GM10266 (cell line): Measurements from ENCODE around the gene CNOT6L.
"Not testable (repeated sequence)": the region's sequence is repeated elsewhere in the genome, so short reads cannot be mapped to it uniquely, and the experiment has no call there.

Source experiments
- DNase-seq: peaks from one replicate; pipeline ENCODE4 v3.0.0; 2012; ENCODE audit errors: extremely low spot score
- CTCF ChIP-seq: IDR thresholded peaks from 2 replicates; pipeline ENCODE4 v1.5.1; 2012; ENCODE audit warnings: mild to moderate bottlenecking, low read depth; ENCODE audit not compliant: control insufficient read depth, insufficient read depth; ENCODE audit errors: missing control alignments

The CNOT6L gene

GRCh38 chr4:77782102-77782835 is 36.9 kb downstream of the CNOT6L start:
- no peak for DNase-seq
- no peak for TF ChIP-seq CTCF

DNA sequence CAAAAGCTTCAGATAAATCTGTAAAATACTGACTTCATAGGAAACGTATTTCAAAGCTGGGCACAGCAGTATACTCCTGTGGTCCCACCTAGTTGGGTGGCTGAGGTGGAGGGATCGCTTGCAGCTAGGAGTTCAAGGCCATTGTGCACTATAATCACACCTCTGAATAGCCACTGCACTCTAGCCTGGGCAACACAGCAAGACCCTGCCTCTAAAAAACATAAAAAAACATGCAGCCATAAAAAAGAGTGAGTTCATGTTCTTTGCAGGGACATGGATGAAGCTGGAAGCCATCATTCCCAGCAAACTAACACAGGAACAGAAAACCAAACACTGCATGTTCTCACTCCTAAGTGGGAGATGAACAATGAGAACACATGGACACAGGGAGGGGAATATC is 38.4 kb downstream of the CNOT6L start:
- not testable (repeated sequence) for DNase-seq

GRCh38 chr4:77777135-77777807 is 41.9 kb downstream of the CNOT6L start:
- TF ChIP-seq CTCF, result no peak
- DNase-seq, result no peak

DNA sequence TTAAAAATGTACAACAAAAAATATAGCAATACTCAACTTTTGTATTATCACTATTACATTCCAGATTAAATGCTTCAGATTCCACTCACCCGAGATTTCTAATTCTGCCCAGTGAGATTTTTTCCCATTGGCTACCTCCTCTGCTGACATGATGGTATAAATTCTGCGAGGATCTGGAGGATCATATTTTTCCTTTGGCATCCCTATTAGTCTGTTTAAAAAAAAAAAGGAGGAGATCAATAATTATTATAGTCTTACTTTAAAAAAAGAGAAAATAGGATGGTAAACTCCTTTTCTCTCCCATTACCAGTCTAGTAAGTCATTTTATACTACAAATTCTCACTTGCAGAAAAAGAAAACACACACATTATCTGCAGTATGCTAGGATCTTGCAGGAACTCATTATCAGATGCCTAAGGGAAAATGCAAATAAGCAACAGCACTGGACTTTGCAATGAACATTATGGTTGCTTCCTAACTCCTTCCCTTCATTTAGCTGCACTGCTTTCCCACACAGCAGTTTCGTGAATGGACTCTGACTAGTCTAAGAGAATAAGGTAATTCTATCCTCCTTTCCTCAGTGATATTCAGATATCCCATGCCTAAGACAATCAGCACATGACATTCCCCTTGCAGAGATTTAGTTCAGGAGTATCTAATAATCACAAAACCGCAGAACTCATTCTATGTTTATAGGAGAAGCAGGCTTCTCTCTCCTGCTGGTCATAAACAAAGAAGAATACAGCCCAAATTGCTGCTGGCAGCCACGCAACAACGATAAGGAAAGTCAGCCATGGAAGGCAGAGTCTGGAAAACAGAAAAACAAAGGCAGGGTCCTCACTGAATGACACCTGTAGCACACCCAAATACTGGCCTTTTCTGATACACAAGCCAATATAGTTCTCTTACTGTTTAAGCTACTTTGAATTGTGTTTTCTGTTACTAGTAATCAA is 42.7 kb downstream of the CNOT6L start:
- no peak for DNase-seq
- no peak for TF ChIP-seq CTCF

DNA sequence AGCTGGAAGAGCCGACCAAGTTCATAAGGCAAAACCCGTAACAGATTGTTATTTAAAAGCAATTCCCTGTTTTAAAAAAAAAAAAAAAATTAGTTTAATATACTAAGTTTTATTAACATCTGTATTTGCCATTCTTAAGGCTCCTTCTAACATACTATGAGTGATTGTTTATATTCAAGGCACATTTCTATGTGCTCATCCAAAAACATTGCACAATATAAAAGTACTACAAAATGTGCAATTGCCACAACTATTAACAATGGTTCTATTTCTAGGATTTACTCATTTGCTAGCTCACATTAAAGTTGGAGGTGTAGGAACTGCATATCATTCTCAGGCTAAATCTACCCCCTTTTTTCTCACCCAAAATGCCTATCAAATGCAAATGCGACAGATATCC is 46.1 kb downstream of the CNOT6L start:
- no peak for DNase-seq
- TF ChIP-seq CTCF, result no peak

GRCh38 chr4:77771566-77771965 is 47.6 kb downstream of the CNOT6L start:
- DNase-seq, result no peak
- TF ChIP-seq CTCF, result no peak

DNA sequence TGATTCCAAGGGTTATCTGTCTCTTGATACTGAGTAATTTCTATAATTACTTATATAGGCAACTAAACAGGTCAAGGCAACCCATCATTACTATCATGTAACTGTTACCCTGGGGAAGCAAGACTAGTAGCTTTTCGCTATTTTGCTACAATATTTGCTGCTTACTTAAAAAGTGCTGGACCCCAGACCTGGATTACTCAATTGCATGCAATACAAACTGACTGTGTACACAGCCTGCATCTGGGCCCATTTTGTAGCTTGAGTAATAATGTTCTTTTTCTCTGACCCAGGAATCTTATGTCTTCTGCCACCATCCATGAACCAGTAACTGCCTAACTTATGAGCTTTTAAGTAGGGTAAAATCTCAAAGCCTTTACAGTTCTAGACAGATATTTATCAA is 53.4 kb downstream of the CNOT6L start:
- TF ChIP-seq CTCF, result no peak
- DNase-seq, result no peak
